Stimulated activated CD4-positive, alpha-beta T cell treated with anti-CD3 and anti-CD28 coated beads, Interleukin-4, amount 100 ng/mL, for 1 hour (primary cell): ENCODE results near the gene CSTF3.

Source experiments
- DNase-seq: peaks from one replicate; pipeline ENCODE4 v3.0.0-alpha.2; 2020

Gene CSTF3

DNA sequence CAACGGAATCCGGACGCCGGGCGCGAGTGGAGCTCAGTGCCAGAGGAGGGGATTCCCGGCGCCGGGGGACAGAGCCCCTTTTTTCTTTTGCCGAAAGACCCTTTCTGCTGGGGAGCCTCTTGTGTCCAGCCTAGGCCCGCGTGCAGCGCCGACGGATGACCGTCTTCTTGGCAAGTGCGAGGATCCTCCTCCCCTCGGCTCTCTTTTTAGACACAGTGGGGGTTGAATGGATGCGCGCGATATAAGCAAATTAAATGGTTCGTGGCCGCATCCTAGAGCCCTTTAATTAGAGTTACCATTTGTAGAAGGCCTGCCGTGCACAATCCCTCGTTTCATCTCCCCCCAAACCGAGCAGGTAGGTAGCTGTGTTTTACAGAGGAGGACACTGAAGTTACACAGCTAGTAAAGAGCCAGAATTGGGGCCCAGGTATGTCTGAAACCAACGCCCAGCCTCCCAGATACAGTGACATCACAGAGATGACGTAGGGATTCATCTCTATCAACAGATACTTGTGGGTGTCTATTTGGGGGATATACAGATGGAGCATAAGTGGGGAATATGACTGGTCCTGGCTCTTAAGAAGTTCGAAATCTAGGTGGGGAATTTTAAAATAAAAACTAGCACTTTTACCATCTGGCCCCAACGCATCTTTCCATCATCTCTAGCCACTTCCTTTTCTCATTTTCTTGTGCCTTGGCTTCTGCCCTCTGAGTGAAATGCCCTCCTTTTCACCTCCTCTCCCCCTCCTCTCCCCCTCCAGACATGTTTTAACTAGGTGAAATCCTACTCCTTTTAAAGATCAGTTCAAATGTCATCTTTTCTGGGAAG lies 121.0 kb downstream of the CSTF3 start:
- no peak for DNase-seq

DNA sequence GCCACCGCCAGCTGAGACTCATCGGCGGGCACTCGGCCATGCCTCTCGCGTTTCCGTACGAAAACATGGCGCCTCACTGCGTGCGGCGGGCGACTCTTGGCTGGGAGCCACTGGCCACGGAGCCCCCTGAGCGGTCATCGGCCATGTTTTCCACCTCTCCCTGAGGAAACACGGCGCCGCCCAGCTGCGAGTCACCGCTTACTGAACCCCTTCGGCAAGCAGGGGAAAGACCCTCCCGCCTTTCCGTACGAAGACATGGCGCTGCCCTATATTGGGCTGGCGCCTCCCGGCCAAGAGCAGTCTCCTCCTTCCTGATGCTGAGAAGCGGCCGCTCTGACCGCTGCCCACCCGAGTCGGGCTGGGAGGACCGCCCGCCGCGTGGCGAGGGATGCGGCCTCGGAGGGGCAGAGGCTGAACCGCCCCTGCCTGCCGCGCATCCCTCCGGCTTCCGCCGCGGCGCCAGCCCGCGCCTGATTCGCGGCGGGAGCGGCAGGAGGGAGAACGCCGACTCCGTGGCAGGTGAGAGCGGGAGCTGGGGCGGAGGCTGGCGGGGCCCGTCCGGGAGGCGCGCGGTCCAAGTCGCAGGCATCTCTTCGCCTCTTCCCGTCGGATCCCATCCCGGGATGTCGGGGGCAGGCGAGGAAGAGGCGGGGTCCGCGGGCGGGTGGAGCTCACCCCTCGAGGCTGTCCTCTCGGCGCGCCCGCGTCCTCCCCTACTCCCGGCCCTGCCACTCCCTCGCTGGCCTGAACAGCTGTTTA lies 121.8 kb downstream of the CSTF3 start, which contains the start of gene TCP11L1:
Gene TCP11L1 (plus strand): TSS at position 299 of the 759 bp plus-strand sequence. CDS start 4,202 bp downstream, outside the sequence.
- DNase-seq = peak; percentile 81

DNA sequence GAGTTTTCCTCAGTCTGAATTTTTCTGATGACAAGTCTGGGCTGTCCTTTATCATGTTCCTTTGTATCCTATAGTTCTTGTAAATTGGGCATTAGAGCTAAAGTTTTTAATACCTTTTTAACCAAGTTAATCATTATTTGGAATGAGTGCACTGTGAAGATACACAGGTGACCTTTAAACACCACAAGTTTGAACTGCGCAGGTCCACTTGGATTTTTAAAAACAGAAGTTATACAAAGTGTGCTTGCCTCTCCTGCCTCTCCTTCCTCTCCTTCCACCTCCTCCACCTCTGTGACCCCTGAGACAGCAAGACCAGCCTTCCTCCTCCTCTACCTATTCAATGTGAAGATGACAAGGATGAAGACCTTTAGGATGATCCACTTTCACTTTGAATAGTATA lies 126.3 kb downstream of the CSTF3 start:
- DNase-seq = no peak
